Esophagus squamous epithelium (tissue), 5 donors: ENCODE results near the gene PHF23. TPM values are rescaled to one million over a fixed set of nuclear protein-coding genes. Genes with fewer than 3 reads are reported as not detected.

Source experiments
- DNase-seq: peaks from one replicate; lab custom pipeline; 2025; lab: John Stamatoyannopoulos, UW
- H3K27ac ChIP-seq, 4 donors: fragments of 200-600 bp; sonication (generic); one replicate each; pipeline ENCODE4 v1.5.1; 2016 to 2019; ENCODE audit warnings: mild to moderate bottlenecking in 1 of 4
- H3K27me3 ChIP-seq, 4 donors: fragments of 200-600 bp; sonication (generic); 1 replicate in 3 of 4; 2 replicates in 1 of 4; pipeline versions ENCODE4 v1.5.1 to v1.6.0; 2017 to 2021; ENCODE audit warnings: antibody characterized with exemption in 1 of 4
- H3K36me3 ChIP-seq, 3 donors: fragments of 200-600 bp; sonication (generic); one replicate each; pipeline ENCODE4 v1.5.1; 2016 to 2019
- H3K4me1 ChIP-seq, 3 donors: fragments of 200-600 bp; sonication (generic); one replicate each; pipeline ENCODE4 v1.5.1; 2017 to 2019
- H3K4me3 ChIP-seq, 4 donors: fragments of 200-600 bp; sonication (generic); 1 replicate in 3 of 4; 2 replicates in 1 of 4; pipeline ENCODE4 v1.5.1; 2016 to 2019; ENCODE audit warnings: mild to moderate bottlenecking in 2 of 4, moderate library complexity in 1 of 4
- H3K9me3 ChIP-seq, 3 donors: fragments of 200-600 bp; sonication (generic); one replicate each; pipeline ENCODE4 v1.5.1; 2016 to 2019
- CTCF ChIP-seq, 6 experiments: fragments of 450-650 bp in 4 of 6; fragments of 200-600 bp in 2 of 6; sonication (generic) in 2 of 6; IDR thresholded peaks; one replicate each; pipeline ENCODE4 v1.5.1; 2016 to 2019; ENCODE audit warnings: antibody characterized with exemption in 6 of 6, mild to moderate bottlenecking in 4 of 6, moderate library complexity in 4 of 6
- POLR2A ChIP-seq, 4 donors: fragments of 450-650 bp; IDR thresholded peaks; one replicate each; pipeline ENCODE4 v1.6.1; 2017; ENCODE audit warnings: antibody characterized with exemption in 4 of 4, mild to moderate bottlenecking in 4 of 4, moderate library complexity in 3 of 4
- WGBS, 2 donors: methylation state at CpG; one replicate each; pipeline ENCODE4 v1.1.5; 2018; 5-methylcytosine and 5-hydroxymethylcytosine counted together
- intact Hi-C: fragments of 100-400 bp; cut with DNase I; formaldehyde crosslinking; loops from one replicate; pipeline ENCODE4 v1.15.0; 2022
- total RNA-seq, 4 donors: library from RNA; depleted of rRNA; stranded (reverse); fragments of >200 nt; gene quantifications; one replicate each; pipeline ENCODE4 v1.1.0, GENCODE V29; 2016
- donor health status: DM: yes; HTN: yes; CAD: no.

The PHF23 gene
- total RNA-seq, 4 donors from 2014 or later, result 24.7 to 30.6 (median 27.0) TPM

- peaks cover 0 to 34% (median 7%) of the 10 kb centered on the region in 3 donors for H3K36me3 ChIP-seq
- no peaks in the 10 kb centered on the region for H3K9me3 ChIP-seq
- H3K4me3 ChIP-seq, result peak overlapping the region; percentile 24 to 66 (median 52)
- H3K27me3 ChIP-seq, result no peaks in the 10 kb centered on the region
- DNase-seq, result peak; percentile 62
- 4 to 22% methylated on average over 11 to 13 of the region's 34 CpGs for WGBS, 2 donors
- peak overlapping the region; percentile 53 to 79 (median 74) for H3K27ac ChIP-seq
- H3K4me1 ChIP-seq, result peaks cover 3 to 19% (median 7%) of the 10 kb centered on the region in 3 donors
- intact Hi-C loops, result no loop called here
- TF ChIP-seq CTCF (IDR thresholded peaks at IDR 0.05) (no peak), POLR2A (IDR thresholded peaks at IDR 0.05) (peak in 2 of 4 donors; percentile 14 to 17)
Measured at GRCh38 chr17:7204828-7205461, 34.3 kb downstream of the PHF23 start.

- H3K36me3 ChIP-seq, result peaks cover 0 to 36% (median 7%) of the 10 kb centered on the region in 3 donors
- 55 to 68% methylated on average over 7 to 8 of the region's 15 CpGs for WGBS, 2 donors
- H3K9me3 ChIP-seq, result no peaks in the 10 kb centered on the region
- peak overlapping the region in 3 of 4 donors; percentile 52 to 66 (median 52) for H3K4me3 ChIP-seq
- DNase-seq, result no peak
- no peak for TF ChIP-seq POLR2A (IDR thresholded peaks at IDR 0.05)
- TF ChIP-seq CTCF (IDR thresholded peaks at IDR 0.05), result no peak
- H3K27me3 ChIP-seq, result no peaks in the 10 kb centered on the region
- peak overlapping the region in 3 of 4 donors; percentile 71 to 79 (median 78) for H3K27ac ChIP-seq
- intact Hi-C loops, result no loop called here
- peaks cover 3 to 19% (median 7%) of the 10 kb centered on the region in 3 donors for H3K4me1 ChIP-seq
Measured at GRCh38 chr17:7204336-7204735, 34.9 kb downstream of the PHF23 start.

- no peak overlapping the region for H3K4me3 ChIP-seq
- no peak overlapping the region for H3K27ac ChIP-seq
- no peaks in the 10 kb centered on the region for H3K9me3 ChIP-seq
- H3K36me3 ChIP-seq, result peaks cover 0 to 36% (median 7%) of the 10 kb centered on the region in 3 donors
- TF ChIP-seq CTCF (IDR thresholded peaks at IDR 0.05) (no peak), POLR2A (IDR thresholded peaks at IDR 0.05) (no peak)
- intact Hi-C loops, result no loop called here
- no peak for DNase-seq
- H3K4me1 ChIP-seq, result peaks cover 3 to 19% (median 7%) of the 10 kb centered on the region in 3 donors
- no peaks in the 10 kb centered on the region for H3K27me3 ChIP-seq
- WGBS, 2 donors, result 95 to 100% methylated on average over 1 to 11 of the region's 16 CpGs
Measured at GRCh38 chr17:7203391-7203790, 35.9 kb downstream of the PHF23 start.

- DNase-seq, result no peak
- Histone ChIP-seq H3K27me3 (no peaks in the 10 kb centered on the region), H3K36me3 (peaks cover 0 to 72% (median 17%) of the 10 kb centered on the region in 3 donors), H3K27ac (no peak overlapping the region), H3K9me3 (no peaks in the 10 kb centered on the region), H3K4me3 (no peak overlapping the region), H3K4me1 (no peaks in the 10 kb centered on the region)
- TF ChIP-seq CTCF (IDR thresholded peaks at IDR 0.05) (no peak), POLR2A (IDR thresholded peaks at IDR 0.05) (no peak)
- intact Hi-C loops, result no loop called here
- 84 to 89% methylated on average over 4 to 14 of the region's 22 CpGs for WGBS, 2 donors
Measured at GRCh38 chr17:7196651-7197401, 42.4 kb downstream of the PHF23 start.

- 92% methylated on average over 6 of the region's 12 CpGs; no CpG with 5 or more reads in 1 of the 2 donors for WGBS, 2 donors
- Histone ChIP-seq H3K36me3 (peaks cover 0 to 71% (median 17%) of the 10 kb centered on the region in 3 donors), H3K4me1 (no peaks in the 10 kb centered on the region), H3K27me3 (no peaks in the 10 kb centered on the region), H3K9me3 (no peaks in the 10 kb centered on the region), H3K4me3 (no peak overlapping the region), H3K27ac (no peak overlapping the region)
- TF ChIP-seq CTCF (IDR thresholded peaks at IDR 0.05), result no peak
- no peak for TF ChIP-seq POLR2A (IDR thresholded peaks at IDR 0.05)
- DNase-seq, result no peak
- intact Hi-C loops, result no loop called here
Measured at GRCh38 chr17:7195971-7196370, 43.3 kb downstream of the PHF23 start.
